Cardiac muscle cell (in vitro differentiated cells and primary cell): Measurements from ENCODE around the gene CORO2A. TPM values are rescaled to one million over a fixed set of nuclear protein-coding genes. Genes with fewer than 3 reads are reported as not detected.
"Not testable (repeated sequence)": the region's sequence is repeated elsewhere in the genome, so short reads cannot be mapped to it uniquely, and the experiment has no call there.

Experiments used
- DNase-seq, 2 donors: peaks; one replicate each; pipeline versions ENCODE4 v3.0.0 to v3.0.0-alpha.2; 2010 to 2017; ENCODE audit warnings: low read depth in 1 of 2, low spot score in 1 of 2
- H3K27ac ChIP-seq: fragments of 200-600 bp; sonication (generic); 2 replicates; pipeline ENCODE4 v1.5.1; 2016
- H3K27me3 ChIP-seq: fragments of 200-600 bp; sonication (generic); 2 replicates; pipeline ENCODE4 v1.6.0; 2016; ENCODE audit warnings: control low read depth
- H3K36me3 ChIP-seq: fragments of 200-600 bp; sonication (generic); 2 replicates; pipeline ENCODE4 v1.5.1; 2016; ENCODE audit warnings: control low read depth
- H3K4me1 ChIP-seq: fragments of 200-600 bp; sonication (generic); 2 replicates; pipeline ENCODE4 v1.8.1; 2017; ENCODE audit warnings: low read depth, mild to moderate bottlenecking, mixed run types
- H3K4me3 ChIP-seq: fragments of 200-600 bp; sonication (generic); 2 replicates; pipeline ENCODE4 v1.5.1; 2016; ENCODE audit warnings: mild to moderate bottlenecking
- H3K9me3 ChIP-seq: fragments of 200-600 bp; sonication (generic); 2 replicates; pipeline ENCODE4 v1.5.1; 2017; ENCODE audit warnings: low read depth, mild to moderate bottlenecking, control low read depth
- polyA plus RNA-seq: library from polyadenylated mRNA; unstranded; fragments of >200 nt; fragmentation: Nextera tagmentation; extraction: Ambion mirVana; gene quantifications from 2 replicates; pipeline ENCODE4 v1.2.1, GENCODE V29; 2016
- total RNA-seq: library from RNA; depleted of rRNA; stranded (reverse); fragments of >200 nt; gene quantifications from 2 replicates; pipeline ENCODE4 v1.2.3, GENCODE V29; 2016
- TF ChIP-seq, protein P1 (sequence below): IDR thresholded peaks from 2 replicates; pipeline ENCODE4 v1.5.1; 2012; ENCODE audit warnings: low read depth, mild to moderate bottlenecking, low read length

The CORO2A gene
- total and polyA plus RNA-seq, 2 experiments from 2014 or later = 1.1 to 2.4 TPM

- H3K27ac ChIP-seq = no peak overlapping the region
- DNase-seq = no peak
- no peaks in the 10 kb centered on the region for H3K4me1 ChIP-seq
- TF ChIP-seq, protein P1, sequence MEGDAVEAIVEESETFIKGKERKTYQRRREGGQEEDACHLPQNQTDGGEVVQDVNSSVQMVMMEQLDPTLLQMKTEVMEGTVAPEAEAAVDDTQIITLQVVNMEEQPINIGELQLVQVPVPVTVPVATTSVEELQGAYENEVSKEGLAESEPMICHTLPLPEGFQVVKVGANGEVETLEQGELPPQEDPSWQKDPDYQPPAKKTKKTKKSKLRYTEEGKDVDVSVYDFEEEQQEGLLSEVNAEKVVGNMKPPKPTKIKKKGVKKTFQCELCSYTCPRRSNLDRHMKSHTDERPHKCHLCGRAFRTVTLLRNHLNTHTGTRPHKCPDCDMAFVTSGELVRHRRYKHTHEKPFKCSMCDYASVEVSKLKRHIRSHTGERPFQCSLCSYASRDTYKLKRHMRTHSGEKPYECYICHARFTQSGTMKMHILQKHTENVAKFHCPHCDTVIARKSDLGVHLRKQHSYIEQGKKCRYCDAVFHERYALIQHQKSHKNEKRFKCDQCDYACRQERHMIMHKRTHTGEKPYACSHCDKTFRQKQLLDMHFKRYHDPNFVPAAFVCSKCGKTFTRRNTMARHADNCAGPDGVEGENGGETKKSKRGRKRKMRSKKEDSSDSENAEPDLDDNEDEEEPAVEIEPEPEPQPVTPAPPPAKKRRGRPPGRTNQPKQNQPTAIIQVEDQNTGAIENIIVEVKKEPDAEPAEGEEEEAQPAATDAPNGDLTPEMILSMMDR = no peak
- H3K36me3 ChIP-seq = no peaks in the 10 kb centered on the region
- H3K9me3 ChIP-seq = no peaks in the 10 kb centered on the region
- H3K27me3 ChIP-seq = peaks cover 2% of the 10 kb centered on the region
- no peak overlapping the region for H3K4me3 ChIP-seq
These were observed 98.1 kb downstream of the CORO2A start for GRCh38 chr9:98094316-98094715.

- Histone ChIP-seq H3K27ac (no peak overlapping the region), H3K9me3 (no peaks in the 10 kb centered on the region), H3K27me3 (peaks cover 2% of the 10 kb centered on the region), H3K4me1 (no peaks in the 10 kb centered on the region), H3K36me3 (no peaks in the 10 kb centered on the region), H3K4me3 (no peak overlapping the region)
- TF ChIP-seq, protein P1 = no peak
- no peak for DNase-seq
These were observed 99.9 kb downstream of the CORO2A start for GRCh38 chr9:98092613-98092931.

- Histone ChIP-seq H3K27me3 (peaks cover 2% of the 10 kb centered on the region), H3K9me3 (no peaks in the 10 kb centered on the region), H3K36me3 (no peaks in the 10 kb centered on the region), H3K4me1 (no peaks in the 10 kb centered on the region), H3K4me3 (no peak overlapping the region), H3K27ac (no peak overlapping the region)
- TF ChIP-seq, protein P1 = no peak
- peak in 1 of 2 donors; percentile 72 for DNase-seq
These were observed 100.5 kb downstream of the CORO2A start for GRCh38 chr9:98091735-98092612.

GRCh38 chr9:98090674-98091073 lies 101.8 kb downstream of the CORO2A start:
- DNase-seq, H3K27ac ChIP-seq, H3K27me3 ChIP-seq, H3K4me3 ChIP-seq, H3K36me3 ChIP-seq, H3K9me3 ChIP-seq: not testable (repeated sequence)
- TF ChIP-seq, protein P1 = peak; percentile 3
- H3K4me1 ChIP-seq = peaks cover 10% of the 10 kb centered on the region

GRCh38 chr9:98087420-98088354 lies 104.8 kb downstream of the CORO2A start:
- Histone ChIP-seq H3K4me1 (peaks cover 16% of the 10 kb centered on the region), H3K4me3 (no peak overlapping the region), H3K27ac (no peak overlapping the region), H3K36me3 (no peaks in the 10 kb centered on the region), H3K27me3 (peaks cover 2% of the 10 kb centered on the region), H3K9me3 (no peaks in the 10 kb centered on the region)
- TF ChIP-seq, protein P1 = no peak
- peak; percentile 55 to 81 for DNase-seq
